Non-pigmented ciliary epithelial cell (primary cell): ENCODE data around the gene GTF2I.
"Not testable (repeated sequence)": the region's sequence is repeated elsewhere in the genome, so short reads cannot be mapped to it uniquely, and the experiment has no call there.

Experiments
- DNase-seq: peaks from one replicate; pipeline ENCODE4 v3.0.0-alpha.2; 2010; ENCODE audit warnings: low read depth

The GTF2I gene

DNA sequence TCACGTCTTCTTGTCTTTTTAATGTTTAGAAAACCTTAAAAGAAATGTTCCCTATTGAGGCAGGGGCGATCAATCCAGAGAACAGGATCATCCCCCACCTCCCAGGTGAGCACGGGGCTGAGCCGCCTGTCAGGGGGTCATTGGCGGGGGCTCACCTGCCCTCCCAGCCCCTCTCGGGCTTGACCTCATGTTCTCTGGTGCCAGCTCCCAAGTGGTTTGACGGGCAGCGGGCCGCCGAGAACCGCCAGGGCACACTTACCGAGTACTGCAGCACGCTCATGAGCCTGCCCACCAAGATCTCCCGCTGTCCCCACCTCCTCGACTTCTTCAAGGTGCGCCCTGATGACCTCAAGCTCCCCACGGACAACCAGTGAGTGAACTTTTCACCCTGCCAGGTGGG is 121.5 kb downstream of the GTF2I start:
- not testable (repeated sequence) for DNase-seq

DNA sequence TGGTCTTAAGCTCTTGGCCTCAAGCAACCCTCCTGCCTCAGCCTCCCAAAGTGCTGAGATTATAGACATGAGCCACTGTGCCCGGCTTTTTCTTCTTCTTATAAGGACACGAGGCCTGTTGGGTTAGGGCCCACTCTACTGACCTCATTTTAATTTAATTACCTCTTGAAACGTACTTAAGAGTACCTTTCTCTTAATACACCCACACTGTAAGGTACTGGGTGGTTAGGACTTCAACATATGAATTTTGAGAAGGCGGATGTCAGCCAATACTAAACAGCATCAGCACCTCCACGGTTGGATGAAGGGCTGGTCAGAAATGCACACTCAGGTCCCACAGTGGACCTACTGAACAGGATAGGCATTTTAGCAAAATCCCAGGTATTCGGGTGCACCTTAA is 124.2 kb downstream of the GTF2I start:
- not testable (repeated sequence) for DNase-seq

- not testable (repeated sequence) for DNase-seq
These were observed 126.1 kb downstream of the GTF2I start for GRCh38 chr7:74783595-74783994.

GRCh38 chr7:74788369-74789150 is 131.0 kb downstream of the GTF2I start:
- DNase-seq: peak; percentile 31

DNA sequence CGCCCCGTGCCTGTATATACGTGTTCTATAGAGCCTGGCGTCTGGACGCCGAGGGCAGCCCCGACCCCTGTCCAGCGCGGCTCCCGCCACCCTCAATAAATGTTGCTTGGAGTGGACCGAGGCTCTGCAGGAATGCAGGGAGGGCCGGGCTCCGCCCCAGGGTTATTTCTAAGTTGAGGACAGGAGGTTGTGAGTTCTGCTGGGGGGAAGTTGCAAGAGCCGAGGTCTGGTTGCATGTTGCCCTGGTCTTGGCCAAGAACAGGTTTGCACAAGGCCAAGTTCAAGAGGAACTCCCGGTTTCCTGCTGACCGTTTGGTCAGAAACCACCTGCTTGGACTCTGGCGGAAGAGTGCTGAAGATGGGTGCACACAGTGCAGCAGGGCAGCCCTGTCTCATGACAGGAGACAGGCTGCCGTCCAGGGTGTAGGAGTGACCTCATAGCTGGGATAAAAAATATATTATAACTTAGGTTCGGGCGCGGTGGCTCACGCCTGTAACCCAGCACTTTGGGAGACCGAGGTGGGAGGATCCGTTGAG is 131.8 kb downstream of the GTF2I start:
- DNase-seq: not testable (repeated sequence)

DNA sequence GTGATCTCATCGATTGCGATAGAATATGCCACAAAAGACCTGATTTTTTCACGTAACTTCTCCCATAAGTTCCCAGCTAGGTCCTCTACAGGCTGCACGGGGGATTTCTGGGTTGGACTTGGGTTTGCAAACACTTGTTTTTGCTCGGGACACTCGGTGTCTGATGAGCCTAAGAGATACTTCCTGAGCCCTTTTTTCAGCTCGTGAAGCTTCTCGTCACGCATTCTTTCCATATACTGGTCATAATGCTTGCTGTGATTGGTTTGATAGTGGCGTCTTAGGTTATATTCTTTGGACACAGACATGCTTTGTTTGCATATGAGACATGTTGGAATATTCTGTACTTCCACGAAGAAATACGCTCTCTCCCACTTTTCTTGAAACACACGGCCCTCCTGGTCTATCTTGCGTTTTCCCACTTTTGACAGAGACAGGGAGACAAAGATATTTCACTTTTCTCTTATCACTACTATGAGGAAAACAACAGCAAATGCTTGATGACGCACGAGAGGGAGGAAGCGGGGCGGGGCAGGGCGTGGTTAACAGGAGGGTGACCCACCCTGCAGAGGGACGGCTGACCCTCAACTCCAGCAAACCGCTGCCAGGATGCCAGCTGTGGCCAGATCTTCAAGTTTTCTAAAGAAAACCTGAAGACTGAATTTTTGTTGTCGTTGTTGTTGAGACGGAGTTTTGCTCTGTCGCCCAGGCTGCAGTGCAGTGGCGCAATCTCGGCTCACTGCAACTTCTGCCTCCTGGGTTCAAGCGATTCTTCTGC is 140.5 kb downstream of the GTF2I start:
- DNase-seq: not testable (repeated sequence)

GRCh38 chr7:74798644-74799043 is 141.1 kb downstream of the GTF2I start:
- not testable (repeated sequence) for DNase-seq
